Thyroid gland (tissue), 4 donors: ENCODE measurements around the gene ABTB2. TPM values are rescaled to one million over a fixed set of nuclear protein-coding genes. Genes with fewer than 3 reads are reported as not detected.
A peak's percentile ranks its signal among the peaks of the same experiment; 100 is the strongest.

ENCODE experiments used
- DNase-seq, 2 donors: peaks; one replicate each; pipeline ENCODE4 v3.0.0-alpha.2; 2019
- H3K27ac ChIP-seq, 3 donors: fragments of 200-600 bp; sonication (generic); 1 replicate in 2 of 3; 2 replicates in 1 of 3; pipeline ENCODE4 v1.5.1; 2016 to 2019; ENCODE audit warnings: mild to moderate bottlenecking in 1 of 3, moderate library complexity in 1 of 3
- H3K27me3 ChIP-seq: fragments of 200-600 bp; sonication (generic); one replicate; pipeline ENCODE4 v1.5.1; 2019
- H3K36me3 ChIP-seq, 2 donors: fragments of 200-600 bp; sonication (generic); one replicate each; pipeline ENCODE4 v1.5.1; 2016 to 2019
- H3K4me1 ChIP-seq, 2 donors: fragments of 200-600 bp; sonication (generic); one replicate each; pipeline ENCODE4 v1.5.1; 2017 to 2019
- H3K4me3 ChIP-seq, 3 donors: fragments of 200-600 bp; sonication (generic); replicated peaks in 1 of 3; 1 replicate in 2 of 3; 2 replicates in 1 of 3; pipeline ENCODE4 v1.5.1; 2016; ENCODE audit warnings: mild to moderate bottlenecking in 1 of 3
- H3K9me3 ChIP-seq: fragments of 200-600 bp; sonication (generic); one replicate; pipeline ENCODE4 v1.5.1; 2017
- POLR2A ChIP-seq, 2 donors: fragments of 450-650 bp; IDR thresholded peaks; one replicate each; pipeline ENCODE4 v1.6.1; 2017; ENCODE audit warnings: antibody characterized with exemption in 2 of 2, mild to moderate bottlenecking in 2 of 2, moderate library complexity in 1 of 2
- WGBS, 2 donors: methylation state at CpG; one replicate each; pipeline ENCODE4 v1.1.5; 2017; 5-methylcytosine and 5-hydroxymethylcytosine counted together
- intact Hi-C: fragments of 100-400 bp; cut with DNase I; formaldehyde crosslinking; loops from one replicate; pipeline ENCODE4 v1.15.1; 2023
- total RNA-seq, 4 donors: library from RNA; depleted of rRNA; stranded (reverse); fragments of >200 nt; gene quantifications; one replicate each; pipeline ENCODE4 v1.2.3, GENCODE V29; 2016
- TF ChIP-seq, protein P1 (sequence below), 6 experiments: fragments of 200-600 bp in 3 of 6; fragments of 450-650 bp in 3 of 6; sonication (generic) in 3 of 6; IDR thresholded peaks; one replicate each; pipeline ENCODE4 v1.5.1; 2016 to 2019; ENCODE audit warnings: antibody characterized with exemption in 6 of 6, mild to moderate bottlenecking in 2 of 6, inconsistent platforms in 1 of 6, moderate library complexity in 1 of 6

ABTB2 gene
- total RNA-seq, 4 donors from 2014 or later, result 1.2 to 5.0 (median 3.3) TPM

GRCh38 chr11:34236572-34236971 is 121.2 kb downstream of the ABTB2 start:
- Histone ChIP-seq H3K9me3 (no peaks in the 10 kb centered on the region), H3K4me1 (peaks cover 0 to 3% of the 10 kb centered on the region in 2 donors), H3K27me3 (no peaks in the 10 kb centered on the region), H3K27ac (no peak overlapping the region), H3K4me3 (no peak overlapping the region), H3K36me3 (no peaks in the 10 kb centered on the region)
- no peak for DNase-seq
- 83 to 88% methylated on average over 9 of the region's 9 CpGs for WGBS, 2 donors
- TF ChIP-seq, protein P1, sequence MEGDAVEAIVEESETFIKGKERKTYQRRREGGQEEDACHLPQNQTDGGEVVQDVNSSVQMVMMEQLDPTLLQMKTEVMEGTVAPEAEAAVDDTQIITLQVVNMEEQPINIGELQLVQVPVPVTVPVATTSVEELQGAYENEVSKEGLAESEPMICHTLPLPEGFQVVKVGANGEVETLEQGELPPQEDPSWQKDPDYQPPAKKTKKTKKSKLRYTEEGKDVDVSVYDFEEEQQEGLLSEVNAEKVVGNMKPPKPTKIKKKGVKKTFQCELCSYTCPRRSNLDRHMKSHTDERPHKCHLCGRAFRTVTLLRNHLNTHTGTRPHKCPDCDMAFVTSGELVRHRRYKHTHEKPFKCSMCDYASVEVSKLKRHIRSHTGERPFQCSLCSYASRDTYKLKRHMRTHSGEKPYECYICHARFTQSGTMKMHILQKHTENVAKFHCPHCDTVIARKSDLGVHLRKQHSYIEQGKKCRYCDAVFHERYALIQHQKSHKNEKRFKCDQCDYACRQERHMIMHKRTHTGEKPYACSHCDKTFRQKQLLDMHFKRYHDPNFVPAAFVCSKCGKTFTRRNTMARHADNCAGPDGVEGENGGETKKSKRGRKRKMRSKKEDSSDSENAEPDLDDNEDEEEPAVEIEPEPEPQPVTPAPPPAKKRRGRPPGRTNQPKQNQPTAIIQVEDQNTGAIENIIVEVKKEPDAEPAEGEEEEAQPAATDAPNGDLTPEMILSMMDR (IDR thresholded peaks at IDR 0.05), result no peak
- TF ChIP-seq POLR2A (IDR thresholded peaks at IDR 0.05), result no peak
- intact Hi-C loops, result no loop called here

GRCh38 chr11:34235591-34236071 is 122.2 kb downstream of the ABTB2 start:
- intact Hi-C loops, result no loop called here
- no peaks in the 10 kb centered on the region for H3K27me3 ChIP-seq
- no peak for DNase-seq
- no peak for TF ChIP-seq POLR2A (IDR thresholded peaks at IDR 0.05)
- TF ChIP-seq, protein P1 (IDR thresholded peaks at IDR 0.05), result no peak
- H3K36me3 ChIP-seq, result no peaks in the 10 kb centered on the region
- H3K4me1 ChIP-seq, result peaks cover 0 to 3% of the 10 kb centered on the region in 2 donors
- WGBS, 2 donors, result 90 to 91% methylated on average over 7 of the region's 7 CpGs
- no peaks in the 10 kb centered on the region for H3K9me3 ChIP-seq
- H3K27ac ChIP-seq, result no peak overlapping the region
- no peak overlapping the region for H3K4me3 ChIP-seq

DNA sequence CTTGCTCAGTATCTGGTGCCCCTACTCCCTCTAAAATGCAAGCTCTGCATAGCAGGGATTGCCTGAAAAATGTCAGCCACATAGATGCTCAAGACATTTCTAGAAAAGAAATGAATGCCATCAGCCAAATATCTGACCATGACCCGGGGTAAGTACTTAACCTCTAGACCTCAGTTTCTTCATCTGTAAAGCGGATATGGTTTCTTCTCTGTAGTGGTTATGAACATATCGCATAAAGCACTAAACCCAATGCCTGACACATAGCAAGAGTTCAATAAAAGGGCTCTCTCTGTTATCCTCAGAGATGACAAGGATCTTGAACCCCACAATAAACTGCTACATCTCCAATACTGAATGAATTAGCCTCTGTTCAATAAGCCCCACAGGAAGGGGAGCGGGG is 122.6 kb downstream of the ABTB2 start:
- intact Hi-C loops, result no loop called here

DNA sequence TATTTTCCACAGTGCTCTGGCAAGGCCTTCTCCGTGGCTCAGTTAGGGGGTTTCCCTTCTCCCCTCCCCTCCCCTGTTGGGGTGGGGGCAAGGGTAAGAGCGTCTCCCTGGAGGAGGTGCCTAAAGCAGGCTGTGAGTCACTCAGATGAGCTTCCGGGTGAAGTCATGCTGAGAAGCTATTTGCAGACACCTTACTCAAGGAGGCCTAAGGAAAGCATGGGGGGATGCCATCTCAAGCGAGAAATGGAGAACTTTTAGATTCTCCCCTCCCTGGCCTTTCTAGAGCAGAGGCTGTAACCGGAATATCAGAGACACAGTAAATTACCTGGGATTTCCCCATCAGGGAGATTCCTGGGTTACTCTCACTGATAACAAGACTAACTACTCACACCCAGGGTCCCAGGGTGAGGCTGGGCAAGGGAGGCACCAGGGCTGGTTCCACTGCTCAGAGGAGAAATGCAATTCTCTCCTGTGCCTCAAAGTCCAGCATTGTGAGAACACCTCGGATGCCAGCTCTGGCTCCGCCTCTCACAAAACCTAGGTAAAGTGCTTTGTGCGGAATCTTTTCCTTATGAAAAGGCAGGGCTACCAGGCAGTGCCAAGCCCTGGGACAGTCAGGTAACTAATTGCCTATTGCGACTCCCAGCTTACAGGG is 123.6 kb downstream of the ABTB2 start:
- 58 to 67% methylated on average over 9 of the region's 9 CpGs for WGBS, 2 donors
- no peak for TF ChIP-seq POLR2A (IDR thresholded peaks at IDR 0.05)
- TF ChIP-seq, protein P1 (IDR thresholded peaks at IDR 0.05), result no peak

More for the DNA sequence above, 122.6 kb downstream of the ABTB2 start:
- WGBS, 2 donors, result 69 to 70% methylated on average over 4 of the region's 4 CpGs
- H3K4me1 ChIP-seq, result peaks cover 0 to 3% of the 10 kb centered on the region in 2 donors
- H3K27me3 ChIP-seq, result no peaks in the 10 kb centered on the region
- TF ChIP-seq POLR2A (IDR thresholded peaks at IDR 0.05), result no peak
- TF ChIP-seq, protein P1 (IDR thresholded peaks at IDR 0.05), result no peak
- no peak for DNase-seq
- H3K36me3 ChIP-seq, result no peaks in the 10 kb centered on the region
- no peak overlapping the region for H3K4me3 ChIP-seq
- no peak overlapping the region for H3K27ac ChIP-seq
- no peaks in the 10 kb centered on the region for H3K9me3 ChIP-seq

DNA sequence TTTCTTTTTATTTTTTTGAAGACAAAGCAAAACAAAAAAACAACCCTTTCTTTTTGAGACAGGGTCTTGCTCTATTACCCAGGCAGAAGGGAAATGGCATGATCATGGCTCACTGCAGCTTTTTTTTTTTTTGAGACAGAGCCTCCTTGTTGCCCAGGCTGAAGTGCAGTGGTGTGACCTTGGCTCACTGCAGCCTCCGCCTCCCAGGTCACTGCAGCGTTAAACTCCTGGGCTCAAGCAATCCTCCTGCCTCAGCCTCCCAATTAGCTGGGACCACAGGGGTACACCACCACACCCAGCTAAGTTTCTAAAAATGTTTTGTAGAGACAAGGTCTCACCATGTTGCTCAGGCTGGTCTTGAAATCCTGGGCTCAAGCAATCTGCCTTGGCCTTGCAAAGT is 124.6 kb downstream of the ABTB2 start:
- DNase-seq, result no peak
- 96 to 100% methylated on average over 2 of the region's 2 CpGs for WGBS, 2 donors
- Histone ChIP-seq H3K4me1 (peaks cover 0 to 3% of the 10 kb centered on the region in 2 donors), H3K36me3 (no peaks in the 10 kb centered on the region), H3K27me3 (no peaks in the 10 kb centered on the region), H3K27ac (no peak overlapping the region), H3K4me3 (no peak overlapping the region), H3K9me3 (no peaks in the 10 kb centered on the region)
- TF ChIP-seq, protein P1 (IDR thresholded peaks at IDR 0.05), result no peak
- no peak for TF ChIP-seq POLR2A (IDR thresholded peaks at IDR 0.05)
- intact Hi-C loops, result no loop called here

More for the DNA sequence above, 123.6 kb downstream of the ABTB2 start:
- DNase-seq, result peak; percentile 31 to 43
- Histone ChIP-seq H3K4me3 (no peak overlapping the region), H3K36me3 (no peaks in the 10 kb centered on the region), H3K9me3 (no peaks in the 10 kb centered on the region), H3K27me3 (no peaks in the 10 kb centered on the region), H3K4me1 (peaks cover 0 to 3% of the 10 kb centered on the region in 2 donors), H3K27ac (no peak overlapping the region)
- intact Hi-C loops, result no loop called here
